LNCaP clone FGC (cell line): ENCODE results near the gene CYB561D1.

Experiments
- DNase-seq: peaks from one replicate; pipeline ENCODE4 v3.0.0-alpha.2; 2011; ENCODE audit warnings: low read depth
- H3K4me3 ChIP-seq: 2 replicates; pipeline ENCODE4 v1.5.1; 2011; ENCODE audit warnings: mild to moderate bottlenecking, low read depth, low read length, control low read depth
- CTCF ChIP-seq: IDR thresholded peaks from 2 replicates; pipeline ENCODE4 v1.5.1; 2012; ENCODE audit warnings: mild to moderate bottlenecking; ENCODE audit not compliant: control insufficient read depth, insufficient read depth; ENCODE audit errors: extremely low read depth

CYB561D1 gene

GRCh38 chr1:109493227-109493626, 667 bp upstream of the CYB561D1 start:
- H3K4me3 ChIP-seq: no peak overlapping the region
- no peak for DNase-seq

GRCh38 chr1:109495738-109496137, 1.8 kb downstream of the CYB561D1 start:
- DNase-seq: no peak
- H3K4me3 ChIP-seq: no peak overlapping the region
- TF ChIP-seq CTCF: no peak

More at GRCh38 chr1:109493227-109493626, 667 bp upstream of the CYB561D1 start:
- TF ChIP-seq CTCF: no peak

- H3K4me3 ChIP-seq: no peak overlapping the region
- no peak for DNase-seq
- TF ChIP-seq CTCF: no peak
Observed at GRCh38 chr1:109497449-109498160, 3.7 kb downstream of the CYB561D1 start.

GRCh38 chr1:109498161-109498801, 4.4 kb downstream of the CYB561D1 start:
- DNase-seq: no peak
- TF ChIP-seq CTCF: 0 out of 2 replicates have a peak, but pooled peaks have one; percentile 28

GRCh38 chr1:109499081-109499480, 5.2 kb downstream of the CYB561D1 start:
- no peak for DNase-seq
- no peak for TF ChIP-seq CTCF
- H3K4me3 ChIP-seq: no peak overlapping the region

More at GRCh38 chr1:109498161-109498801, 4.4 kb downstream of the CYB561D1 start:
- no peak overlapping the region for H3K4me3 ChIP-seq

- peak; percentile 90 for DNase-seq
- H3K4me3 ChIP-seq: no peak overlapping the region
- peak; percentile 54 for TF ChIP-seq CTCF
Observed at GRCh38 chr1:109499661-109500536, 6.0 kb downstream of the CYB561D1 start.
